Kidney (tissue), 14 donors: ENCODE results near the gene RFX7. TPM values are rescaled to one million over a fixed set of nuclear protein-coding genes. Genes with fewer than 3 reads are reported as not detected.
A peak's percentile ranks its signal among the peaks of the same experiment; 100 is the strongest.
"Not testable (repeated sequence)": the region's sequence is repeated elsewhere in the genome, so short reads cannot be mapped to it uniquely, and the experiment has no call there.

ENCODE experiments used
- DNase-seq, 5 donors: peaks; one replicate each; pipeline ENCODE4 v3.0.0-alpha.2; 2013 to 2020
- FAIRE-seq: peaks from 2 replicates; lab custom pipeline; 2012; peaks lifted over from hg19 to GRCh38; lab: Jason Lieb, UNC
- H3K27ac ChIP-seq, 2 donors: one replicate each; pipeline ENCODE4 v1.7.0; 2013; ENCODE audit warnings: low read depth in 2 of 2, low read length in 2 of 2, inconsistent platforms in 1 of 2
- H3K27me3 ChIP-seq: one replicate; pipeline ENCODE4 v1.7.1; 2013; ENCODE audit warnings: low read length, inconsistent platforms; ENCODE audit not compliant: control insufficient read depth, insufficient read depth
- H3K36me3 ChIP-seq, 3 donors: one replicate each; pipeline versions ENCODE4 v1.7.0 to v1.7.1; 2013; ENCODE audit warnings: low read length in 3 of 3, control low read depth in 1 of 3, inconsistent platforms in 1 of 3; ENCODE audit not compliant: insufficient read depth in 3 of 3, control insufficient read depth in 2 of 3
- H3K4me1 ChIP-seq, 3 donors: one replicate each; pipeline versions ENCODE4 v1.7.0 to v1.7.1; 2013; ENCODE audit warnings: low read length in 3 of 3, inconsistent platforms in 1 of 3, low read depth in 1 of 3; ENCODE audit not compliant: control insufficient read depth in 2 of 3, insufficient read depth in 2 of 3
- H3K4me3 ChIP-seq, 3 donors: one replicate each; pipeline versions ENCODE4 v1.7.0 to v1.8.1; 2013; ENCODE audit warnings: low read length in 3 of 3, control low read depth in 1 of 3, inconsistent platforms in 1 of 3
- H3K9ac ChIP-seq, 3 donors: one replicate each; pipeline versions ENCODE4 v1.7.0 to v1.7.1; 2013; ENCODE audit warnings: low read length in 3 of 3, control low read depth in 1 of 3, inconsistent platforms in 1 of 3
- H3K9me3 ChIP-seq, 3 donors: one replicate each; pipeline versions ENCODE4 v1.7.0 to v1.7.1; 2013; ENCODE audit warnings: low read length in 3 of 3, control low read depth in 1 of 3, inconsistent platforms in 1 of 3; ENCODE audit not compliant: control insufficient read depth in 2 of 3, insufficient read depth in 1 of 3
- CTCF ChIP-seq: IDR thresholded peaks from 3 replicates; pipeline ENCODE4 v1.5.1; 2012; ENCODE audit warnings: mild to moderate bottlenecking, moderate library complexity, borderline replicate concordance; ENCODE audit not compliant: insufficient read depth; ENCODE audit errors: extremely low read depth
- intact Hi-C: fragments of 100-400 bp; cut with DNase I; formaldehyde crosslinking; loops from one replicate; pipeline ENCODE4 v1.11.1; 2022
- polyA plus RNA-seq: library from polyadenylated mRNA; stranded (reverse); fragments of 350-450 nt; fragmentation: Illumina TruSeq; extraction: RNeasy Lipid Tissue Mini Kit (QIAGEN cat#74804); gene quantifications from one replicate; pipeline ENCODE4 v1.2.3, GENCODE V29; 2014; ENCODE audit warnings: low read depth, low replicate concordance; ENCODE audit not compliant: insufficient read depth
- total RNA-seq: library from RNA; stranded (reverse); fragmentation: NEBNext Ultra II Directional; extraction: Animal tissue kit (Norgen Biotek cat#: 25700); gene quantifications from one replicate; pipeline ENCODE4 v1.2.1, GENCODE V29; 2021
- donor health status: control.
- donor health status: control.
- donor health status: control.
- donor health status: control.
- donor health status: control.
- donor health status: DM: yes; HTN: yes; CAD: no.
- donor health status: Normal renal cell carcinoma (clear cell type).

The RFX7 gene
- total and polyA plus RNA-seq, 2 donors from 2014 or later, result 1.6 to 15.2 TPM

- no peak overlapping the region for H3K27ac ChIP-seq
- TF ChIP-seq CTCF, result no peak
Observed at GRCh38 chr15:56261854-56262509, 18.3 kb upstream of the RFX7 start.

GRCh38 chr15:56257306-56257705 is 13.6 kb upstream of the RFX7 start:
- H3K27me3 ChIP-seq, intact Hi-C loops, H3K27ac ChIP-seq, H3K9ac ChIP-seq, FAIRE-seq, H3K36me3 ChIP-seq, H3K4me1 ChIP-seq, H3K9me3 ChIP-seq, H3K4me3 ChIP-seq, DNase-seq: not testable (repeated sequence)

More at GRCh38 chr15:56261854-56262509, 18.3 kb upstream of the RFX7 start:
- Histone ChIP-seq H3K36me3 (no peaks in the 10 kb centered on the region), H3K27me3 (no peaks in the 10 kb centered on the region), H3K4me3 (no peak overlapping the region), H3K9me3 (peaks cover 0 to 2% (median 0%) of the 10 kb centered on the region in 3 donors), H3K9ac (no peak overlapping the region), H3K4me1 (no peaks in the 10 kb centered on the region)
- FAIRE-seq (no peak), DNase-seq (no peak)
- intact Hi-C loops, result no loop called here

- H3K27ac ChIP-seq, result no peak overlapping the region
- no peaks in the 10 kb centered on the region for H3K4me1 ChIP-seq
- peaks cover 0 to 2% (median 0%) of the 10 kb centered on the region in 3 donors for H3K9me3 ChIP-seq
- intact Hi-C loops, result no loop called here
- no peaks in the 10 kb centered on the region for H3K27me3 ChIP-seq
- H3K9ac ChIP-seq, result no peak overlapping the region
- H3K36me3 ChIP-seq, result no peaks in the 10 kb centered on the region
- no peak overlapping the region for H3K4me3 ChIP-seq
- no peak for DNase-seq
- no peak for TF ChIP-seq CTCF
- FAIRE-seq, result no peak
Observed at GRCh38 chr15:56254265-56254664, 10.6 kb upstream of the RFX7 start.

GRCh38 chr15:56252386-56252785 is 8.7 kb upstream of the RFX7 start:
- H3K4me3 ChIP-seq, result no peak overlapping the region
- H3K9me3 ChIP-seq, result no peaks in the 10 kb centered on the region
- H3K36me3 ChIP-seq, result no peaks in the 10 kb centered on the region
- H3K27ac ChIP-seq, result no peak overlapping the region
- no peak for FAIRE-seq
- no peaks in the 10 kb centered on the region for H3K27me3 ChIP-seq
- no peak for TF ChIP-seq CTCF
- intact Hi-C loops, result no loop called here
- peak in 1 of 5 donors; percentile 18 for DNase-seq
- H3K4me1 ChIP-seq, result no peaks in the 10 kb centered on the region
- H3K9ac ChIP-seq, result no peak overlapping the region
